Measurements from ENCODE around the gene LRRTM2. TPM values are rescaled to one million over a fixed set of nuclear protein-coding genes. Genes with fewer than 3 reads are reported as not detected.

LRRTM2 gene
- total and polyA plus RNA-seq, 10 of the 15 experiments (the other 5 are each of a cell fraction or from before 2014, with no cell fraction given) = 0.04 to 0.14 (median 0.06) TPM; not detected in 2

GRCh38 chr5:138853132-138853531 is 22.0 kb downstream of the LRRTM2 start:
- no peaks in the 10 kb centered on the region for H4K20me1 ChIP-seq (ENCODE audit: control insufficient read depth, insufficient read depth)
- CTCF ChIA-PET = no interaction called here
- POLR2A ChIA-PET = no interaction called here
- 82% methylated on average over 9 of the region's 9 CpGs for WGBS (ENCODE audit: insufficient coverage, insufficient replicate concordance, low lambda C conversion rate, missing lambda C conversion rate)
- no peak overlapping the region for H3K4me3 ChIP-seq
- ATAC-seq = no peak
- no peak for FAIRE-seq
- in situ Hi-C loops (cut with MboI) = no loop called here
- SMC1A ChIA-PET (ENCODE audit: uncharacterized antibody, unreplicated experiment) = interaction anchor here (0.8 to 1.6 kb wide), 2 partner anchors 8 to 47 kb away, joined by 3 to 9 read pairs; no protein-coding TSS in a partner anchor
- no peak overlapping the region for H2AFZ ChIP-seq (ENCODE audit: control insufficient read depth, low read depth, low read length)
- RAD21 ChIA-PET (ENCODE audit: unreplicated experiment) = no interaction called here
- intact Hi-C loops (cut with micrococcal nuclease; ENCODE audit: unreplicated experiment) = no loop called here
- H3K27me3 ChIP-seq (replicated peaks in 1 of 2; ENCODE audit: control insufficient read depth in 2 of 2, insufficient read depth in 2 of 2, low read length in 1 of 2) = no peaks in the 10 kb centered on the region
- TF ChIP-seq CEBPZ (IDR thresholded peaks at IDR 0.05; ENCODE audit: low read depth, low read length) = no peak
- no peak for TF ChIP-seq BCLAF1 (IDR thresholded peaks at IDR 0.05)
- TF ChIP-seq RBBP5 (conservative IDR thresholded peaks at IDR 0.05) = no peak
- TF ChIP-seq NRF1 (conservative IDR thresholded peaks at IDR 0.05; ENCODE audit: low read depth, low read length) = no peak
- TF ChIP-seq HSF1 (IDR thresholded peaks at IDR 0.05; ENCODE audit: low read depth, low read length) = no peak
- no peak for TF ChIP-seq HDAC2 (IDR thresholded peaks at IDR 0.05)
- TF ChIP-seq ZBTB11 (CRISPR knock-in tag; IDR thresholded peaks at IDR 0.05) = no peak
- TF ChIP-seq SREBF2 (IDR thresholded peaks at IDR 0.05; ENCODE audit: low read length) = no peak
- TF ChIP-seq YY1 (IDR thresholded peaks at IDR 0.05; ENCODE audit: low read depth, low read length) = no peak
- no peak for TF ChIP-seq SRF (IDR thresholded peaks at IDR 0.05; ENCODE audit: low read depth in 2 of 2, low read length in 2 of 2)
- H3K27ac ChIP-seq (ENCODE audit: control insufficient read depth, insufficient read depth) = no peak overlapping the region
- H3K79me2 ChIP-seq (ENCODE audit: control insufficient read depth, insufficient read depth, low read length) = no peaks in the 10 kb centered on the region
- no peak overlapping the region for H3K4me2 ChIP-seq (ENCODE audit: control insufficient read depth, insufficient read depth)
- no peaks in the 10 kb centered on the region; the same call in 1 of the 2 replicates for H3K4me1 ChIP-seq (ENCODE audit: control insufficient read depth, insufficient read depth, low read length)
- BruUV-seq (replicated peaks) = no TSS peak
- no peak for DNase-seq (ENCODE audit: low read depth, low spot score)
- H3K9ac ChIP-seq (ENCODE audit: control insufficient read depth, insufficient read depth, low read length) = no peak overlapping the region
- no peaks in the 10 kb centered on the region for H3K9me3 ChIP-seq (replicated peaks; ENCODE audit: control insufficient read depth, insufficient read depth, low read length)
- H3K36me3 ChIP-seq (ENCODE audit: control insufficient read depth in 2 of 2, insufficient read depth in 2 of 2, low read length in 1 of 2) = no peaks in the 10 kb centered on the region

Measured in GM12878 (cell line).